ENCODE measurements around the gene ASB1.

Gene ASB1

GRCh38 chr2:238493880-238494572 lies 67.3 kb downstream of the ASB1 start:
- peak in 1 of 3 experiments; percentile 4 for DNase-seq (ENCODE audit: low read depth in 3 of 3)

- DNase-seq (ENCODE audit: low read depth in 3 of 3) = no peak
These were observed 67.8 kb downstream of the ASB1 start for GRCh38 chr2:238494573-238494961.

GRCh38 chr2:238495422-238495821 lies 68.7 kb downstream of the ASB1 start:
- no peak for DNase-seq (ENCODE audit: low read depth in 3 of 3)

- no peak for DNase-seq (ENCODE audit: low read depth in 3 of 3)
These were observed 70.3 kb downstream of the ASB1 start for GRCh38 chr2:238496756-238497609.

- DNase-seq (ENCODE audit: low read depth in 3 of 3) = no peak
These were observed 70.9 kb downstream of the ASB1 start for GRCh38 chr2:238497610-238498005.

- DNase-seq (ENCODE audit: low read depth in 3 of 3) = no peak
These were observed 71.5 kb downstream of the ASB1 start for GRCh38 chr2:238498188-238498587.

- no peak for DNase-seq (ENCODE audit: low read depth in 3 of 3)
These were observed 72.1 kb downstream of the ASB1 start for GRCh38 chr2:238498691-238499295.

- DNase-seq (ENCODE audit: low read depth in 3 of 3) = no peak
These were observed 73.2 kb downstream of the ASB1 start for GRCh38 chr2:238499731-238500580.

- no peak for DNase-seq (ENCODE audit: low read depth in 3 of 3)
These were observed 74.6 kb downstream of the ASB1 start for GRCh38 chr2:238501311-238501710.

Measured in stimulated activated CD4-positive, alpha-beta T cell treated with anti-CD3 and anti-CD28 coated beads, TNF-alpha, amount 100 ng/mL, for 4 hours (primary cell).